T-cell (primary cell): Measurements from ENCODE around the gene CDHR4. TPM values are rescaled to one million over a fixed set of nuclear protein-coding genes. Genes with fewer than 3 reads are reported as not detected.

Experiments
- ATAC-seq, 4 experiments: fragments of 200-7000 bp in 3 of 4; fragments of 150-1000 bp in 1 of 4; cut with Tn5 transposase; replicated peaks in 1 of 4; 1 replicate in 3 of 4; 2 replicates in 1 of 4; pipeline ENCODE4 v1.10.0; 2021; ENCODE audit warnings: moderate library complexity in 3 of 4, mild to moderate bottlenecking in 2 of 4, moderate number of reproducible peaks in 1 of 4
- CTCF ChIA-PET, 2 donors: fragments of 300-600 bp; sonication (Branson Sonifier 250); formaldehyde crosslinking; loops; one replicate each; lab custom pipeline; 2022; ENCODE audit warnings: antibody characterized with exemption in 2 of 2; lab: Charles Lee
- POLR2A ChIA-PET, 2 donors: fragments of 300-600 bp; sonication (Branson Sonifier 250); formaldehyde crosslinking; loops; one replicate each; lab custom pipeline; 2022; ENCODE audit warnings: antibody characterized with exemption in 2 of 2; lab: Charles Lee
- DNase-seq, 35 experiments: peaks; one replicate each; pipeline versions ENCODE4 v3.0.0 to v3.0.0-alpha.2; 2013 to 2023
- H3K27ac ChIP-seq: one replicate; pipeline ENCODE4 v1.5.1; 2013; ENCODE audit warnings: low read length
- H3K27me3 ChIP-seq, 2 experiments: replicated peaks in 1 of 2; 1 replicate in 1 of 2; 2 replicates in 1 of 2; pipeline versions ENCODE4 v1.6.1 to v1.7.0; 2013; ENCODE audit warnings: low read length in 1 of 2, mixed read lengths in 1 of 2; ENCODE audit not compliant: control insufficient read depth in 2 of 2, insufficient read depth in 2 of 2; ENCODE audit errors: extremely low read depth in 1 of 2
- H3K36me3 ChIP-seq, 2 donors: 1 replicate in 1 of 2; 2 replicates in 1 of 2; pipeline versions ENCODE4 v1.6.1 to v1.7.0; 2013; ENCODE audit warnings: low read length in 1 of 2; ENCODE audit not compliant: control insufficient read depth in 2 of 2, insufficient read depth in 1 of 2; ENCODE audit errors: extremely low read depth in 1 of 2
- H3K4me1 ChIP-seq, 2 experiments: 1 replicate in 1 of 2; 2 replicates in 1 of 2; pipeline versions ENCODE4 v1.6.1 to v1.7.0; 2013; ENCODE audit warnings: low read length in 2 of 2, mixed read lengths in 1 of 2; ENCODE audit not compliant: insufficient read depth in 2 of 2, control insufficient read depth in 1 of 2; ENCODE audit errors: extremely low read depth in 1 of 2
- H3K4me3 ChIP-seq, 2 donors: 1 replicate in 1 of 2; 2 replicates in 1 of 2; pipeline versions ENCODE4 v1.5.1 to v1.7.0; 2013; ENCODE audit warnings: mild to moderate bottlenecking in 2 of 2, low read length in 1 of 2, moderate library complexity in 1 of 2; ENCODE audit not compliant: control insufficient read depth in 1 of 2; ENCODE audit errors: extremely low read depth in 1 of 2
- H3K9me3 ChIP-seq: 2 replicates; pipeline ENCODE4 v1.7.0; 2013
- H3K27ac Mint-ChIP-seq, 2 donors: one replicate each; pipeline ENCODE4 v1.8.0; 2020 to 2021; ENCODE audit warnings: mild to moderate bottlenecking in 2 of 2, mixed read lengths in 2 of 2
- H3K27me3 Mint-ChIP-seq, 2 donors: one replicate each; pipeline ENCODE4 v1.8.0; 2021 to 2022; ENCODE audit warnings: mixed read lengths in 2 of 2
- H3K36me3 Mint-ChIP-seq: one replicate; pipeline ENCODE4 v1.8.0; 2021; ENCODE audit warnings: mixed read lengths
- H3K4me1 Mint-ChIP-seq, 3 donors: one replicate each; pipeline ENCODE4 v1.8.0; 2020 to 2022; ENCODE audit warnings: mixed read lengths in 3 of 3, mild to moderate bottlenecking in 1 of 3
- H3K4me3 Mint-ChIP-seq, 3 donors: one replicate each; pipeline ENCODE4 v1.8.0; 2020 to 2022; ENCODE audit warnings: mild to moderate bottlenecking in 3 of 3, mixed read lengths in 3 of 3, moderate library complexity in 3 of 3
- H3K9me3 Mint-ChIP-seq, 3 donors: one replicate each; pipeline ENCODE4 v1.8.0; 2020 to 2022; ENCODE audit warnings: mixed read lengths in 3 of 3
- WGBS: methylation state at CpG from one replicate; pipeline ENCODE4 v1.1.5; 2013; ENCODE audit warnings: missing lambda C conversion rate; ENCODE audit not compliant: insufficient coverage; 5-methylcytosine and 5-hydroxymethylcytosine counted together
- total RNA-seq, 35 experiments: library from RNA in 6 of 35; stranded (reverse) in 6 of 35; fragments of 120-200 nt in 1 of 35; gene quantifications; one replicate each; pipeline versions ENCODE4 v1.2.1 to v1.2.4 and lab custom pipeline; 2013 to 2026

CDHR4 gene
- total RNA-seq, result under 1 TPM in 4 of 5 donors, not detected in 1; 0.35 to 0.68 (median 0.36) TPM
- not detected for total RNA-seq (2013)
- total RNA-seq (lab: John Stamatoyannopoulos, UW), result 0 to 0.70 (median 0.06) reads per million in 29 experiments

- POLR2A ChIA-PET, result no interaction called here
- DNase-seq (no peak), ATAC-seq (no peak)
- 55% methylated on average over 3 of the region's 4 CpGs for WGBS
- Histone ChIP-seq H3K4me3 (no peak within 1 kb of the TSS), H3K9me3 (no peaks in the 10 kb centered on the region), H3K27me3 (peaks cover 0 to 13% of the 10 kb centered on the region in 2 experiments), H3K27ac (no peak within 1 kb of the TSS), H3K36me3 (no peaks in the 10 kb centered on the region), H3K4me1 (peaks cover 0 to 23% of the 10 kb centered on the region in 2 experiments)
- Mint-ChIP-seq H3K36me3 (no peaks in the 10 kb centered on the region), H3K9me3 (no peaks in the 10 kb centered on the region), H3K4me3 (no peak within 1 kb of the TSS), H3K4me1 (peaks cover 14% of the 10 kb centered on the region in 3 donors), H3K27me3 (peaks cover 0 to 8% of the 10 kb centered on the region in 2 donors), H3K27ac (no peak within 1 kb of the TSS)
- CTCF ChIA-PET, result interaction anchor here in 1 of 2 donors (0.6 kb wide), 1 partner anchor 37 kb away, joined by 3 read pairs; no protein-coding TSS in a partner anchor
Observed at GRCh38 chr3:49799761-49800160, at the start of gene CDHR4. TSS of gene CDHR4 (minus strand) at chr3:49799873. CDS start at chr3:49799812, 61 bp downstream.

GRCh38 chr3:49845694-49846093, 46.0 kb upstream of the CDHR4 start:
- Mint-ChIP-seq H3K27ac (no peak overlapping the region), H3K36me3 (peaks cover 10% of the 10 kb centered on the region), H3K27me3 (no peaks in the 10 kb centered on the region), H3K9me3 (no peaks in the 10 kb centered on the region), H3K4me1 (no peaks in the 10 kb centered on the region), H3K4me3 (no peak overlapping the region)
- ChIA-PET POLR2A (interaction anchor here in 1 of 2 donors (0.6 kb wide), 1 partner anchor 1003 kb away, joined by 3 read pairs; no protein-coding TSS in a partner anchor), CTCF (interaction anchor here in 1 of 2 donors (1.1 kb wide), 1 partner anchor 43 kb away, joined by 3 read pairs; no protein-coding TSS in a partner anchor)
- peaks cover 0 to 3% of the 10 kb centered on the region in 2 donors for H3K36me3 ChIP-seq
- no peak for DNase-seq
- no peak overlapping the region for H3K4me3 ChIP-seq
- WGBS, result 88% methylated on average over 1 of the region's 3 CpGs
- no peaks in the 10 kb centered on the region for H3K4me1 ChIP-seq
- no peaks in the 10 kb centered on the region for H3K27me3 ChIP-seq
- H3K27ac ChIP-seq, result no peak overlapping the region
- H3K9me3 ChIP-seq, result no peaks in the 10 kb centered on the region
- no peak for ATAC-seq

GRCh38 chr3:49844464-49845183, 45.0 kb upstream of the CDHR4 start:
- Mint-ChIP-seq H3K27ac (no peak overlapping the region), H3K4me1 (no peaks in the 10 kb centered on the region), H3K9me3 (no peaks in the 10 kb centered on the region), H3K4me3 (no peak overlapping the region), H3K27me3 (no peaks in the 10 kb centered on the region), H3K36me3 (peaks cover 10% of the 10 kb centered on the region)
- Histone ChIP-seq H3K4me1 (no peaks in the 10 kb centered on the region), H3K36me3 (peaks cover 0 to 3% of the 10 kb centered on the region in 2 donors), H3K9me3 (no peaks in the 10 kb centered on the region), H3K4me3 (no peak overlapping the region), H3K27me3 (no peaks in the 10 kb centered on the region), H3K27ac (no peak overlapping the region)
- DNase-seq, result no peak
- ChIA-PET CTCF (interaction anchor here (0.8 to 1.1 kb wide), 3 partner anchors 12 to 88 kb away, joined by 3 read pairs; no protein-coding TSS in a partner anchor), POLR2A (no interaction called here)
- WGBS, result 89% methylated on average over 4 of the region's 5 CpGs
- no peak for ATAC-seq

GRCh38 chr3:49842843-49843517, 43.3 kb upstream of the CDHR4 start:
- H3K9me3 Mint-ChIP-seq, result no peaks in the 10 kb centered on the region
- no peak overlapping the region for H3K27ac Mint-ChIP-seq
- H3K27ac ChIP-seq, result no peak overlapping the region
- H3K4me3 Mint-ChIP-seq, result no peak overlapping the region
- H3K36me3 ChIP-seq, result peaks cover 0 to 3% of the 10 kb centered on the region in 2 donors
- ATAC-seq (no peak), DNase-seq (no peak)
- H3K27me3 ChIP-seq, result no peaks in the 10 kb centered on the region
- POLR2A ChIA-PET, result no interaction called here
- CTCF ChIA-PET, result no interaction called here
- H3K36me3 Mint-ChIP-seq, result peaks cover 10% of the 10 kb centered on the region
- no peaks in the 10 kb centered on the region for H3K4me1 Mint-ChIP-seq
- H3K4me3 ChIP-seq, result no peak overlapping the region
- no peaks in the 10 kb centered on the region for H3K9me3 ChIP-seq
- H3K27me3 Mint-ChIP-seq, result no peaks in the 10 kb centered on the region
- WGBS, result 100% methylated on average over 2 of the region's 3 CpGs
- no peaks in the 10 kb centered on the region for H3K4me1 ChIP-seq

- no peaks in the 10 kb centered on the region for H3K9me3 ChIP-seq
- no peak overlapping the region for H3K4me3 ChIP-seq
- H3K4me1 ChIP-seq, result no peaks in the 10 kb centered on the region
- 100% methylated on average over 2 of the region's 7 CpGs for WGBS
- H3K27me3 ChIP-seq, result no peaks in the 10 kb centered on the region
- Mint-ChIP-seq H3K27me3 (no peaks in the 10 kb centered on the region), H3K4me1 (no peaks in the 10 kb centered on the region), H3K4me3 (no peak overlapping the region), H3K36me3 (peaks cover 3% of the 10 kb centered on the region), H3K27ac (no peak overlapping the region), H3K9me3 (no peaks in the 10 kb centered on the region)
- POLR2A ChIA-PET, result no interaction called here
- ATAC-seq (no peak), DNase-seq (no peak)
- H3K27ac ChIP-seq, result no peak overlapping the region
- H3K36me3 ChIP-seq, result peaks cover 0 to 3% of the 10 kb centered on the region in 2 donors
- CTCF ChIA-PET, result interaction anchor here in 1 of 2 donors (0.5 kb wide), 2 partner anchors 8 to 166 kb away, joined by 3 to 4 read pairs; no protein-coding TSS in a partner anchor
Observed at GRCh38 chr3:49841806-49842205, 42.1 kb upstream of the CDHR4 start.

- H3K27me3 ChIP-seq, result no peaks in the 10 kb centered on the region
- H3K27ac ChIP-seq, result no peak overlapping the region
- no peak overlapping the region for H3K4me3 ChIP-seq
- no peaks in the 10 kb centered on the region for H3K9me3 ChIP-seq
- H3K4me1 ChIP-seq, result no peaks in the 10 kb centered on the region
- H3K9me3 Mint-ChIP-seq, result no peaks in the 10 kb centered on the region
- H3K27ac Mint-ChIP-seq, result no peak overlapping the region
- no peaks in the 10 kb centered on the region for H3K4me1 Mint-ChIP-seq
- no peaks in the 10 kb centered on the region for H3K27me3 Mint-ChIP-seq
- peak in 1 of 35 experiments; percentile 13 for DNase-seq
- POLR2A ChIA-PET, result no interaction called here
- peaks cover 3% of the 10 kb centered on the region for H3K36me3 Mint-ChIP-seq
- no peak overlapping the region for H3K4me3 Mint-ChIP-seq
- CTCF ChIA-PET, result interaction anchor here (0.5 to 0.9 kb wide), 2 partner anchors 38 to 167 kb away, joined by 4 to 5 read pairs; partner anchors contain the start of gene INKA1 (in 1 of the 2)
- no peak for ATAC-seq
- peaks cover 0 to 2% of the 10 kb centered on the region in 2 donors for H3K36me3 ChIP-seq
Observed at GRCh38 chr3:49841126-49841696, 41.5 kb upstream of the CDHR4 start.
